Inflammatory macrophage treated with lipopolysaccharide for 1 hour (primary cell): ENCODE results near the gene PAX5.

ENCODE experiments used
- DNase-seq, 2 donors: peaks; one replicate each; pipeline ENCODE4 v3.0.0-alpha.2; 2020 to 2022

The PAX5 gene

GRCh38 chr9:36898431-36899020 lies 135.5 kb downstream of the PAX5 start:
- DNase-seq: no peak

DNA sequence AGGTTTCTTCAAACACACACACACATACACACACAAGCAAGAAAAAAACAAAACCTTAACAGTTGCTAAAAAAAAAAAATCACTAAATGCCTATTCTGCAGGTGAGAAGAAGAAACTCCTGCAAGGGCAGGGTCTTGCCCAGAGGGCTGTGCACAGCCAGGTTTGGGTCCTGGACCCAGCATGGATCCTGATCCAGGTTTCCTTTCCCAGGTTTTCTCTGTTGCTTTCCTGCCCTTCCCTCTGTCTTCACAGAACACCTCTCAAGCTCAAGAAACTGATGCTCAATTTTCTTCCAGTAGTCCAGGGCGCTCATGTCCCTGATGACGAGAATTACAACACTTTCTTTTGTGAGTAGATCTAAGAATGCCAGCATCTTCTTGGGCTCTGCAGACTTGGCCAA lies 136.6 kb downstream of the PAX5 start:
- DNase-seq: no peak

GRCh38 chr9:36897019-36897418 lies 137.0 kb downstream of the PAX5 start:
- DNase-seq: no peak

- DNase-seq: no peak
These were observed 137.8 kb downstream of the PAX5 start for GRCh38 chr9:36896296-36896695.

DNA sequence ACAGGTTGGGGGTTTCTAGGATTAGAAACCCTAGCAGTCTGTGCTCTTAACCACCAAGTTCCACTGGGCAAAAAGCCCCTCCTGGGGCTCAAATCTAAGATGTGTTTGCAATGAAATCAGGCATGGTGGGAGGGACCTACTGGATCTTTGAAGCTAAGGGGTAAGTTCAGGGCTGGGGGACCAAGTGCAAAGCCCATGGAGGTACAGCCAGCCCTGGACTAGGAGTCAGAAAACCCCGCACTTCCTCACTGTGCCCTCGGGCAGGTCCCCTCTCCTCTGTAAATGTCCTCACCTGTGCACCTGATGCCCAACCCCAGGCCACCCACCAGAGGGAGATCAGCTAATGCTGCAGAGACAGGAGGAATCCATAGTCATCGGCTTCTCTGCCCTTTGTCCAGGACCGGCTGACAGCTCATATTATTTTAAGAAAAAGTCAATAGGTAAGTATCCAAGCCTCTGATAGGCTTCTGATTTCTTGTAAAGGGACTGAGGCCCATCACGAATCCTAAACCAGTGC lies 138.3 kb downstream of the PAX5 start:
- DNase-seq: no peak

- no peak for DNase-seq
These were observed 139.3 kb downstream of the PAX5 start for GRCh38 chr9:36894695-36895310.

GRCh38 chr9:36893911-36894310 lies 140.2 kb downstream of the PAX5 start:
- no peak for DNase-seq

DNA sequence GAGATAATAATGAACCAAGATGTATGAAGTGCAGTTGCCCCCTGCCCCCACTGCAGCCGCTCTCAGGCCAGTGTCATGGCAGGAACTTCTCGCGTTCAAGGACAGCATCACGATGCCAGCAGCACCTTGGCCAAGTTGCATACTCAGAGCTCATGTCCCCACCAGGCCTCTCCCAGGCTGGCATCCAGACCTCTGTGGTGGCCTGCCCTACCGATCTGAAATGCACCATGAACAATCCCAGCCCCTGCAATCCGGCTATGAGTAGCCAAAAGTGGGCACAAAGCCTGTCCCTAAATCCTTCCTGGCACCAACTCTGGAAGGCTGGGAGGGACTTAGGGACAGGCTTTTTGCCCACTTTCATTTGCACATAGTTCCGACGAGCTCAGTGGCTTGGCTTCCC lies 140.9 kb downstream of the PAX5 start:
- no peak for DNase-seq

- DNase-seq: no peak
These were observed 141.8 kb downstream of the PAX5 start for GRCh38 chr9:36892279-36892678.

DNA sequence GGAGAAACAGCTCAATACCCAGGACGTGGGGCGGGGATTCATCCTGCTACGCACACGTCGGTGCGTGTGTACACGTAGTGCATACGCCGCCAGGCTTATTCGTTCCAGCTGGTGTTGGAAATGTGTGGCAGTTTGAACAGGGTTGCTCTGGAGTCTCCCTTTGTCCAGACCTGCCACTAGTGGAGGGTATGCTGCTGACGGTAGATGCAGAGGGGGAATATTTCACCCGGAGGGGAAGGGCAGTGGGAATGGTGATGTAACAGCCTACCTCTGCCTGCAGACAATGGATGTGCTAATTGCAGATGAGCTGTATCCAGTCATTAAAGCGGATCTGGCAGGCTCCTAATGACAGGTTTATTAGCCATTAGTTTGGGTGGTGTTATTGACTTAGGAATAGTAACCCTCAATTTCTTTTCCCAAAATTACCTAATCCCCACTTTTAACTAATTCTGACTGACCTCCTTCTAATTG lies 142.7 kb downstream of the PAX5 start:
- DNase-seq: no peak

- no peak for DNase-seq
These were observed 144.2 kb downstream of the PAX5 start for GRCh38 chr9:36889844-36890243.

DNA sequence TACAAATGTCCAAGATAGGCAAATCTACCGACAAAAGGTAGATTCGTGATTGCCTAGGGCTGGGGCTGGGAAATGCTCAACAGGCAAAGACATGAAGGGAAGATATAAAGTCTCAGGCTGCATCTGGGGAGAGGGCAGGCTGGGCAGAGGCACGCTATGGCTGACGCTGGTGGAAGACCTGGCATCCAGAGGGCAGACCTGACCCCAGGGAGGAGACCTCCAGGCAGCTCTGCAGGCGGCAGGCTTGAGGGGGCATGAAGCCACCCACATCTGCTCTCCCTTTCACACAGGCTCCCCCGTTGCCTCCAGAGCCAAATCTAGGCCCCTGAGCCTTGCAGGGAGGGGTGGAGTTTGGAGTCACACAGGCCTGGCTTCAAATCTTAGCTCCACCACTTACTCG lies 145.5 kb downstream of the PAX5 start:
- no peak for DNase-seq

GRCh38 chr9:36884721-36885120 lies 149.3 kb downstream of the PAX5 start:
- DNase-seq: no peak

- DNase-seq: no peak
These were observed 151.5 kb downstream of the PAX5 start for GRCh38 chr9:36882594-36882993.

DNA sequence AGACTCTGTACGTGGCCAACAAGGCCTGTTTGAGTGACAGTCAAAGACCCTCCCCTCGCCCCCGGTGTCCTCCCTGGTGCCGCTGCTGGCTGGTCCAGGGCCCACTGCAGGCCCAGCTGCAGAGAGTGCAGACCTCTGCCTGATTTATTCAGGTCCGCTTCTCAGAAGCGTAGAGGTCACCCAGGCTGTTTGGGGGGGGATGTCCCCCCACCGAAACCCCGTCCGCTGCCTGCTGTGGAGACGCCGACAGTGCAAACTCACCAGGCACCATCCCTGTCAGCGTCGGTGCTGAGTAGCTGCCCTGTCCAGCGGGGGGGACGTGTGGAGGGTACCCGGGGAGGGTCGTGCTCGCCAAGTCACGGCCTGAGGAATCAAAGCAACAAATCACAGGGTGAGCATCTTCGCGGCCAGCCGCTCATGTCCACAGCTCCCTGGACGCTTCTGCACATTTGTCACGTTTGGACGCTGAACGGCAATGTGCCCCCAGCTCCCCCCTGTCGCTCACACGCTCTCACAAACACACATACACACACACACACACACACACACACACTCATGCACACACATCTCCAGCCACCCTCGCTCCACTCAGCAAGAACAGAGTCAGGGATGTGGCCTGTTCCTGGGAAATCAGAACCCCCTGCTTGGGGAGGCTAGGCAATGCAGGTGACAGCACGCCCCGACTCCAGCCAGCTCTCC lies 152.2 kb downstream of the PAX5 start:
- no peak for DNase-seq

GRCh38 chr9:36881316-36881715 lies 152.8 kb downstream of the PAX5 start:
- no peak for DNase-seq

- DNase-seq: no peak
These were observed 154.0 kb downstream of the PAX5 start for GRCh38 chr9:36880075-36880474.

DNA sequence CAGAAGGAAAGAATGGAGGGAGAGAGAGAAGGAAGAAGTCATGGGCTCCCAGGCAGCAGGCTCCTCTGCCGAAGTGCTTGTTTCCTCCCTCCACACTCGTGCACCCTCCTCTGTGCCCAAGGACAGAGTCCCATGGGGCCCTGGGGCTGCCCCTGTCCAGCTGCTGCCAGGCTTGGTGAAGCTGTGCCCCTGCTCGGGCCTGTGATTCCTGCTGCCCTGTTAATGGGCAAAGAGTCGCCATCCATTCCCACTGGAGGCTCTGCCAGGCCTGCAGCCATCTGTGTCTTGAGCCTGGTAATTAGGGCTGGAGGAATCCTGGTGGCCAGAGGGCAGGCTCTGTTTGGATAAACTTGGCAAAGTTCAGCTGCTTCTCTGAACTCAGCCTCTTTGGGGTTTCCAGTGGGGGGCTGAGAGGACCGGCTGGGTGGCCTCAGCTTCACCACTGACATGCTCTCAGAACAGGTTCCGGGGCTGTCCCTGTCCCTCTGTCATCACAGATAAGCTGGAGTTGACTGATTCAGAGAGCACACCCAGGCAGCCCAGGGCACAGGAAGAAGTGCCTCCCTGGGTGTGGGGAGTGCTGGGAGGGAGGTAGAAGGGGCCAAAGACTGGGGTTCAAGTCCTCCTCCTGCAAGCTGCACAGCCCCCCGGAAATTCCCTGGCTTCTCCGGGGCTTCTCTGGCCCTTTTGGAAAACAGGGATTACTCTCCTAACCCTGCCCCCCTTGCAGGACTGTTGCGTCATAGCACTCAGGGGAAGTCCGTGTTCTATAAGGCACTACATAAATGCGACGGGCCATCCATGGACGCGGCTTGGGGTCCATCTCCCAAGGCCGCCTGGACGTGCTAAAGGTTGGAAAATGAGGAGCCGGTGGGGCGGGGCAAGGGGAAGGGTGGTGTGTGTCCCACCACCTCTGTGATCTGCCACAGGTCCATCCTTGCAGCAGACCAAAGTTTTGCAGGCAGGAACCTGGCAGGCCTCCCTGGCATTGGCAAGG lies 154.8 kb downstream of the PAX5 start:
- DNase-seq: no peak

DNA sequence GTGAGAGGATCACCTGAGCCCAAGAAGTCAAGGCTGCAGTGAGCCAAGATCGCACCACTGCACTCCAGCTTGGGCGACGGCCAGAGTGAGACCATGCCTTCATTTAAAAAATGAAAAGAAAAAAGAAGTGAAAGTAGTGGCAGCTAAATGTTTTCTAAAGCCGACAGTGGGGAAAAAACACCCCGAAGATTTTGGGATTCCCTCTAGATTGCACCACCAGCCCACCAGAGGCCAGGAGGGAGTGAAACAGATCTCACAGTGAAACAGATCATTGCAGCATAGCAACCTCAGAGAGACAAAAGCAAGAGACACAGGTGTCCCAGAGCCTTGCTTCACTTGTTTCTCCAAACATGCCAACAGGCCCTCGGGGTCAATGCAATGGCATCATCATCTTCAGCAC lies 156.8 kb downstream of the PAX5 start:
- DNase-seq: no peak

DNA sequence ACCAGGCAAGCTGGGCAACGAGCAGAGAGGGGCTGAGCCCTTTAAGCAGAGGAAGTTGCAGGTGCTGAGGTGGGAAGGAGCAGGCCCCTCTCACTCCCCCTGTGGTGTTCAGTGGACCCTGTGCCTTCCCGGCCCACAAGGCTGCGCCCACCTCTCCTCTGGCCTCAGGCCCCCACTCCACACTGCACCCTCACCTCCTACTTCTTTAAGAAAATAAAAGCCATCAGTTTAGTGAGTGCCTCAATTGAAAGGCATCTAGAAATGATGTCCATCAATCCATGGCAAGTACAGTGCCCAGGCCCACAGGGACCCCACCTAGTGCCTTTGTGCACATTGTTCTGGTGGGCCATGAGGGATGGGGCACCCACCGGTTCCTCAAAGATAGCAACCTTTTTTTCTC lies 158.0 kb downstream of the PAX5 start:
- no peak for DNase-seq

GRCh38 chr9:36874921-36875320 lies 159.1 kb downstream of the PAX5 start:
- peak; percentile 37 to 60 for DNase-seq

- no peak for DNase-seq
These were observed 159.8 kb downstream of the PAX5 start for GRCh38 chr9:36874261-36874660.
